ENCODE data around the gene ATXN7L3. TPM values are rescaled to one million over a fixed set of nuclear protein-coding genes. Genes with fewer than 3 reads are reported as not detected.

ATXN7L3 gene
- total RNA-seq, 1 experiment from 2014 or later: 86.7 TPM

DNA sequence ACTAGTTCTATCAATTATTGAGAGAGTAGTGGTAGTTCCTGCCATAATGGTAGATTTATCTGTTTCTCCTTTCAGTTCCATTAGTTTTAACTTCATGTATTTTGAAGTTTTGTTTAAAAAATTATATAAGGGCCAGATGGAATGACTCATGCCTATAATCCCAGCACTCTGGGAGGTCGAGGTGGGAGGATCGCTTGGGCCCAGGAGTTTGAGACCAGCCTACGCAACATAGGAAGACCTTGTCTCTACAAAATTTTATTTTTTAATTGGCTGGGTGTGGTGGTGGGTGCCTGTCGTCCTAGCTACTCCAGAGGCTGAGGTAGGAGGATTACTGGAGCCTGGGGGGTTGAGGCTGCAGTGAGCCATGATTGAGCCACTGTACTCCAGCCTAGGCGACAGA is 33.9 kb upstream of the ATXN7L3 start (continued):
- no peak for TF ChIP-seq REST (IDR thresholded peaks at IDR 0.05; ENCODE audit: low read depth)

DNA sequence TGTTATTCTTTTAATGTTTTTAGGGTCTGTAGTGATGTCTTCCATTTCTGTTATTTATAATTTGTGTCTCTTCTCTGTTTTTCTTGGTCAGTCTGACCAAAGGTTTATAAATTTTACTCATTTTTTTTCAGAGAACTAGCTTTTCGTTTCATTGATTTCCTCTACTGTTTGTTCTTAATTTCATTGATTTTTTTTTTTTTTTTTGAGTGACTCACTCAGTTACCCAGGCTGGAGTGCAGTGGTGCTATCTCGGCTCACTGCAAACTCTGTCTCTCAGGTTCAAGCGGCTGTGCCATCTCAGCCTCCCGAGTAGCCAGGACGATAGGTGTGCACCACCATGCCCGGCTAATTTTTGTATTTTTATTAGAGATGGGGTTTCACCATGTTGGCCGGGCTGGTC is 32.4 kb upstream of the ATXN7L3 start:
- Histone ChIP-seq H4K20me1 (ENCODE audit: insufficient read depth) (no peaks in the 10 kb centered on the region), H3K9me2 (ENCODE audit: insufficient read depth) (no peaks in the 10 kb centered on the region), H3K36me3 (ENCODE audit: control insufficient read depth in 1 of 2, insufficient read depth in 2 of 2, low read length in 2 of 2) (no peaks in the 10 kb centered on the region), H3K27ac (ENCODE audit: low read depth, low read length) (no peak overlapping the region), H3K79me2 (ENCODE audit: insufficient read depth, low read length) (no peaks in the 10 kb centered on the region), H3K27me3 (ENCODE audit: insufficient read depth, low read length) (no peaks in the 10 kb centered on the region), H3K4me2 (ENCODE audit: low read length) (no peak overlapping the region), H2AFZ (ENCODE audit: low read depth, low read length, poor library complexity, severe bottlenecking) (no peak overlapping the region), H3K9me3 (ENCODE audit: control insufficient read depth in 1 of 2, insufficient read depth in 1 of 2, low read depth in 1 of 2, low read length in 2 of 2) (no peaks in the 10 kb centered on the region), H3K4me1 (ENCODE audit: control insufficient read depth in 1 of 2, insufficient read depth in 2 of 2, low read length in 2 of 2) (peaks cover 19 to 30% of the 10 kb centered on the region in 2 experiments), H3K9ac (ENCODE audit: low read length) (no peak overlapping the region), H3K4me3 (replicated peaks in 1 of 2; ENCODE audit: low read depth in 1 of 2, low read length in 2 of 2) (no peak overlapping the region)
- no peak for DNase-seq (ENCODE audit: low read depth, low spot score)
- ChIA-PET CTCF (no interaction called here), POLR2A (no interaction called here), RAD21 (ENCODE audit: low non-redundant PET in 1 of 2, low total read pairs in 2 of 2, uncharacterized antibody in 2 of 2, unreplicated experiment in 2 of 2) (no interaction called here)
- intact Hi-C loops (cut with micrococcal nuclease): no loop called here
- ATAC-seq: no peak
- BruUV-seq (replicated peaks): no TSS peak
- no peak for TF ChIP-seq TCF7L2 (IDR thresholded peaks at IDR 0.05; ENCODE audit: borderline replicate concordance, extremely low read depth, insufficient read depth, insufficient read length)
- TF ChIP-seq ZNF274 (IDR thresholded peaks at IDR 0.05; ENCODE audit: low read depth, low read length): no peak
- no peak for TF ChIP-seq YY1 (IDR thresholded peaks at IDR 0.05; ENCODE audit: extremely low read depth, insufficient replicate concordance, low read depth, low read length)
- TF ChIP-seq MAX (IDR thresholded peaks at IDR 0.05): no peak
- no peak for TF ChIP-seq POLR2AphosphoS5 (IDR thresholded peaks at IDR 0.05; ENCODE audit: low read depth, low read length)
- no peak for TF ChIP-seq FOSL1 (IDR thresholded peaks at IDR 0.05; ENCODE audit: low read depth)
- TF ChIP-seq, protein P1, sequence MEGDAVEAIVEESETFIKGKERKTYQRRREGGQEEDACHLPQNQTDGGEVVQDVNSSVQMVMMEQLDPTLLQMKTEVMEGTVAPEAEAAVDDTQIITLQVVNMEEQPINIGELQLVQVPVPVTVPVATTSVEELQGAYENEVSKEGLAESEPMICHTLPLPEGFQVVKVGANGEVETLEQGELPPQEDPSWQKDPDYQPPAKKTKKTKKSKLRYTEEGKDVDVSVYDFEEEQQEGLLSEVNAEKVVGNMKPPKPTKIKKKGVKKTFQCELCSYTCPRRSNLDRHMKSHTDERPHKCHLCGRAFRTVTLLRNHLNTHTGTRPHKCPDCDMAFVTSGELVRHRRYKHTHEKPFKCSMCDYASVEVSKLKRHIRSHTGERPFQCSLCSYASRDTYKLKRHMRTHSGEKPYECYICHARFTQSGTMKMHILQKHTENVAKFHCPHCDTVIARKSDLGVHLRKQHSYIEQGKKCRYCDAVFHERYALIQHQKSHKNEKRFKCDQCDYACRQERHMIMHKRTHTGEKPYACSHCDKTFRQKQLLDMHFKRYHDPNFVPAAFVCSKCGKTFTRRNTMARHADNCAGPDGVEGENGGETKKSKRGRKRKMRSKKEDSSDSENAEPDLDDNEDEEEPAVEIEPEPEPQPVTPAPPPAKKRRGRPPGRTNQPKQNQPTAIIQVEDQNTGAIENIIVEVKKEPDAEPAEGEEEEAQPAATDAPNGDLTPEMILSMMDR (IDR thresholded peaks at IDR 0.05 in 2 of 3, conservative IDR thresholded peaks at IDR 0.05 in 1 of 3; ENCODE audit: borderline replicate concordance in 1 of 3, insufficient read depth in 1 of 3, low read depth in 2 of 3, low read length in 2 of 3): no peak
- no peak for TF ChIP-seq SP1 (IDR thresholded peaks at IDR 0.05; ENCODE audit: low read depth)
- TF ChIP-seq SRF (IDR thresholded peaks at IDR 0.05; ENCODE audit: low read depth): no peak
- TF ChIP-seq ZFX (IDR thresholded peaks at IDR 0.05): no peak
- TF ChIP-seq EGR1 (IDR thresholded peaks at IDR 0.05; ENCODE audit: low read depth): no peak
- TF ChIP-seq SIN3A (IDR thresholded peaks at IDR 0.05; ENCODE audit: low read depth): no peak
- TF ChIP-seq RAD21 (IDR thresholded peaks at IDR 0.05; ENCODE audit: low read depth): no peak
- no peak for TF ChIP-seq CEBPB (IDR thresholded peaks at IDR 0.05; ENCODE audit: low read depth)
- TF ChIP-seq EZH2phosphoT487 (IDR thresholded peaks at IDR 0.05; ENCODE audit: borderline replicate concordance): no peak
- no peak for TF ChIP-seq ATF3 (IDR thresholded peaks at IDR 0.05)
- no peak for TF ChIP-seq ELF1 (IDR thresholded peaks at IDR 0.05; ENCODE audit: borderline replicate concordance, low read depth)
